Smooth muscle cell of trachea (primary cell): ENCODE data around the gene POTEB2. TPM values are rescaled to one million over a fixed set of nuclear protein-coding genes. Genes with fewer than 3 reads are reported as not detected.

Experiments
- total RNA-seq: library from RNA; depleted of rRNA; stranded (reverse); fragments of >200 nt; gene quantifications from 2 replicates; pipeline ENCODE4 v1.2.1, GENCODE V29; 2014

Gene POTEB2
- total RNA-seq: not detected in 2 replicates

GRCh38 chr15:20866214-20866613, at the start of gene POTEB2:
POTEB2 (minus strand) TSS chr15:20866314; CDS start chr15:20866281, 33 bp downstream.

